Measurements from ENCODE around the gene CEMIP. TPM values are rescaled to one million over a fixed set of nuclear protein-coding genes. Genes with fewer than 3 reads are reported as not detected.

The CEMIP gene
- total and polyA plus RNA-seq, 2 of the 8 experiments (the other 6 are each of a cell fraction or from before 2014, with no cell fraction given) = 0.11 to 0.60 TPM

DNA sequence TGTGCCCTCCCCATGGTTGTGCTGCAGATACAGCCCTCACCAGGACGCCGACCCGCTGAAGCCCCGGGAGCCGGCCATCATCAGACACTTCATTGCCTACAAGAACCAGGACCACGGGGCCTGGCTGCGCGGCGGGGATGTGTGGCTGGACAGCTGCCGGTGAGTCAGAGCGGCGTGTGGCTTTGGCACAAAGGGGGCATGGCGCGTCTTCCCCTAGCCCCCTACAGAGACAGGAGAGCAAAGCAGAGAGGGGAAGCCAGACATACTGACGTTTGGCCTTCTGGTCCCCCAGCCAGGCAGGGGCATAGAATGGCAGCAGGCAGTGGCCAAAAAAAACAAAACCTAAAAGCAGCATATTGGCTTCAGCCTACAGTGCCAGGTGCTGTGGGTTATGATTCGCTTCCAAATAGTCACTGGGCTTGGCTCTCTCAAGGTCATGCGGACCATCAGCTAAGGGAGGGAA, 146.5 kb downstream of the CEMIP start:
- Histone ChIP-seq H3K56ac (replicated peaks; ENCODE audit: insufficient read length, low read depth, low read length) (no peak overlapping the region), H3K79me2 (ENCODE audit: control insufficient read depth in 1 of 2, insufficient read depth in 2 of 2, low read length in 2 of 2) (no peaks in the 10 kb centered on the region), H3K36me3 (ENCODE audit: control insufficient read depth in 2 of 4, insufficient read depth in 4 of 4, low read length in 3 of 4) (no peaks in the 10 kb centered on the region), H3K27ac (ENCODE audit: low read depth, low read length) (no peak overlapping the region), H3K23me2 (ENCODE audit: low read depth, low read length) (no peaks in the 10 kb centered on the region), H3K18ac (ENCODE audit: extremely low read depth, low read length) (no peak overlapping the region), H3K9me3 (ENCODE audit: insufficient read depth in 2 of 2, low read depth in 1 of 2, low read length in 1 of 2) (no peaks in the 10 kb centered on the region), H2BK12ac (ENCODE audit: low read depth, low read length) (0 out of 2 replicates have a peak overlapping the region, but pooled peaks have one; percentile 39), H3K4me3 (ENCODE audit: extremely low read depth in 1 of 4, insufficient read depth in 2 of 4, low read depth in 3 of 4, low read length in 4 of 4) (no peak overlapping the region), H2BK120ac (replicated peaks; ENCODE audit: low read depth, low read length) (no peak overlapping the region), H2AK5ac (ENCODE audit: low read depth, low read length) (no peak overlapping the region), H2BK20ac (ENCODE audit: low read length) (no peak overlapping the region), H4K91ac (replicated peaks; ENCODE audit: insufficient read length, low read length) (no peak overlapping the region), H3K79me1 (ENCODE audit: low read depth, low read length) (no peaks in the 10 kb centered on the region), H3K23ac (ENCODE audit: insufficient read length) (no peak overlapping the region), H2BK15ac (ENCODE audit: low read length) (no peak overlapping the region), H3K27me3 (replicated peaks in 1 of 4; ENCODE audit: control insufficient read depth in 3 of 4, extremely low read depth in 1 of 4, insufficient read depth in 3 of 4, low read length in 3 of 4) (no peaks in the 10 kb centered on the region; a peak in 1 of 7 replicates), H4K5ac (ENCODE audit: insufficient read length, low read depth, low read length) (no peak overlapping the region), H3K9ac (replicated peaks in 1 of 4; ENCODE audit: extremely low read depth in 1 of 4, low read depth in 3 of 4, low read length in 3 of 4) (no peak overlapping the region), H3K4ac (replicated peaks; ENCODE audit: insufficient read length, low read depth, low read length) (no peak overlapping the region), H2BK5ac (ENCODE audit: low read depth, low read length) (no peak overlapping the region), H3K4me1 (replicated peaks in 1 of 4; ENCODE audit: control insufficient read depth in 3 of 4, insufficient read depth in 4 of 4, low read length in 3 of 4) (no peaks in the 10 kb centered on the region), H4K8ac (ENCODE audit: extremely low read depth, insufficient read depth, low read length) (no peak overlapping the region), H2AFZ (ENCODE audit: low read length) (no peak overlapping the region), H3K14ac (ENCODE audit: insufficient read length) (no peak overlapping the region), H3K4me2 (ENCODE audit: insufficient read depth in 1 of 2, low read depth in 2 of 2, low read length in 2 of 2) (no peak overlapping the region), H4K20me1 (replicated peaks in 1 of 2; ENCODE audit: control insufficient read depth in 1 of 2, insufficient read depth in 2 of 2, low read length in 2 of 2) (no peaks in the 10 kb centered on the region)
- DNase-seq (ENCODE audit: low read depth in 1 of 2, low spot score in 2 of 2) = no peak
- no peak for FAIRE-seq
- 97% methylated on average over 17 of the region's 17 CpGs; no CpG with 5 or more reads in 1 of the 2 experiments for WGBS, 2 experiments (ENCODE audit: extremely low coverage in 1 of 2, insufficient coverage in 1 of 2, insufficient read length in 1 of 2, insufficient replicate concordance in 2 of 2, low coverage in 1 of 2, low lambda C conversion rate in 2 of 2, missing lambda C conversion rate in 1 of 2)
- ChIA-PET CTCF (ENCODE audit: partially characterized antibody) (interaction anchor here (1.5 to 1.6 kb wide), 3 partner anchors 12 to 52 kb away, joined by 3 to 7 read pairs (median 5); no protein-coding TSS in a partner anchor), POLR2A (ENCODE audit: partially characterized antibody) (no interaction called here)
- TF ChIP-seq, protein P1, sequence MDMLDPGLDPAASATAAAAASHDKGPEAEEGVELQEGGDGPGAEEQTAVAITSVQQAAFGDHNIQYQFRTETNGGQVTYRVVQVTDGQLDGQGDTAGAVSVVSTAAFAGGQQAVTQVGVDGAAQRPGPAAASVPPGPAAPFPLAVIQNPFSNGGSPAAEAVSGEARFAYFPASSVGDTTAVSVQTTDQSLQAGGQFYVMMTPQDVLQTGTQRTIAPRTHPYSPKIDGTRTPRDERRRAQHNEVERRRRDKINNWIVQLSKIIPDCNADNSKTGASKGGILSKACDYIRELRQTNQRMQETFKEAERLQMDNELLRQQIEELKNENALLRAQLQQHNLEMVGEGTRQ (IDR thresholded peaks at IDR 0.05; ENCODE audit: low read length) = no peak
- TF ChIP-seq NRF1 (IDR thresholded peaks at IDR 0.05; ENCODE audit: low read depth, low read length) (no peak), KDM5A (IDR thresholded peaks at IDR 0.05; ENCODE audit: low read length) (no peak), KDM4A (IDR thresholded peaks at IDR 0.05; ENCODE audit: low read depth, low read length, severe bottlenecking) (no peak), BCL11A (IDR thresholded peaks at IDR 0.05; ENCODE audit: low read depth in 2 of 2, low read length in 2 of 2) (no peak), SIRT6 (IDR thresholded peaks at IDR 0.05; ENCODE audit: low read length) (no peak), RFX5 (IDR thresholded peaks at IDR 0.05; ENCODE audit: borderline replicate concordance, low read depth, low read length) (no peak), RBBP5 (IDR thresholded peaks at IDR 0.05; ENCODE audit: borderline replicate concordance, low read depth, low read length) (no peak), CBX8 (IDR thresholded peaks at IDR 0.05; ENCODE audit: borderline replicate concordance, low read depth, low read length) (no peak), EP300 (IDR thresholded peaks at IDR 0.05; ENCODE audit: borderline replicate concordance in 1 of 2, low read depth in 2 of 2, low read length in 2 of 2) (no peak), KDM1A (IDR thresholded peaks at IDR 0.05; ENCODE audit: borderline replicate concordance, low read length) (no peak), TAF7 (optimal IDR thresholded peaks at IDR 0.05; ENCODE audit: borderline replicate concordance, low read depth, low read length) (no peak)
